GM13976 (cell line): ENCODE measurements around the gene SERTM2.
"Not testable (repeated sequence)": the region's sequence is repeated elsewhere in the genome, so short reads cannot be mapped to it uniquely, and the experiment has no call there.

Experiments used
- DNase-seq: peaks from one replicate; pipeline ENCODE4 v3.0.0; 2012; ENCODE audit warnings: low spot score
- in situ Hi-C: fragments of 300-500 bp; cut with MboI; formaldehyde crosslinking; loops from one replicate; pipeline ENCODE4 v1.12.0; 2022; ENCODE audit warnings: low sequenced_read_pairs, mixed read lengths, inconsistent platforms; ENCODE audit not compliant: unreplicated experiment
- TF ChIP-seq, protein P1 (sequence below): IDR thresholded peaks from 2 replicates; pipeline ENCODE4 v1.5.1; 2012; ENCODE audit warnings: borderline replicate concordance, mild to moderate bottlenecking; ENCODE audit not compliant: insufficient read depth; ENCODE audit errors: extremely low read depth, missing control alignments, control extremely low read depth

Gene SERTM2

DNA sequence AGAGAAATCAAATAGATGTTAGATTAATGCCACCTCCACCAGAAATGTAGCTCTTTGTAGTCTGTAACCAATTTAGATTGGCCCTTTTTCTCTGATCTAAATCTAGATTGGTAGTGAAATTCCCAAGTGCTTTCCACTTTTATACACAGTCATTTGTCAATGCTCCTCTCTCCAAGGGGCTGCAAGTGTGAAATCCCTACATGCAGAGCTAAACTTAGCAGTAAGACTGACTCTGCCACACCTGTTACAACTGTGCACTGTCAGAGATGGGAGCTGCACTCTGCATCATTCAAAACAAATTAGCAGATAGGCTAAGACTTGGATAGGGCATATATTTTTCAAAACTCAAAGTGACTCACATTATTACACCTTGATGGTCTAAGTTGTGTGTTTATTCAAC is 9.1 kb downstream of the SERTM2 start:
- in situ Hi-C loops, result no loop called here
- no peak for DNase-seq
- TF ChIP-seq, protein P1, sequence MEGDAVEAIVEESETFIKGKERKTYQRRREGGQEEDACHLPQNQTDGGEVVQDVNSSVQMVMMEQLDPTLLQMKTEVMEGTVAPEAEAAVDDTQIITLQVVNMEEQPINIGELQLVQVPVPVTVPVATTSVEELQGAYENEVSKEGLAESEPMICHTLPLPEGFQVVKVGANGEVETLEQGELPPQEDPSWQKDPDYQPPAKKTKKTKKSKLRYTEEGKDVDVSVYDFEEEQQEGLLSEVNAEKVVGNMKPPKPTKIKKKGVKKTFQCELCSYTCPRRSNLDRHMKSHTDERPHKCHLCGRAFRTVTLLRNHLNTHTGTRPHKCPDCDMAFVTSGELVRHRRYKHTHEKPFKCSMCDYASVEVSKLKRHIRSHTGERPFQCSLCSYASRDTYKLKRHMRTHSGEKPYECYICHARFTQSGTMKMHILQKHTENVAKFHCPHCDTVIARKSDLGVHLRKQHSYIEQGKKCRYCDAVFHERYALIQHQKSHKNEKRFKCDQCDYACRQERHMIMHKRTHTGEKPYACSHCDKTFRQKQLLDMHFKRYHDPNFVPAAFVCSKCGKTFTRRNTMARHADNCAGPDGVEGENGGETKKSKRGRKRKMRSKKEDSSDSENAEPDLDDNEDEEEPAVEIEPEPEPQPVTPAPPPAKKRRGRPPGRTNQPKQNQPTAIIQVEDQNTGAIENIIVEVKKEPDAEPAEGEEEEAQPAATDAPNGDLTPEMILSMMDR, result no peak

DNA sequence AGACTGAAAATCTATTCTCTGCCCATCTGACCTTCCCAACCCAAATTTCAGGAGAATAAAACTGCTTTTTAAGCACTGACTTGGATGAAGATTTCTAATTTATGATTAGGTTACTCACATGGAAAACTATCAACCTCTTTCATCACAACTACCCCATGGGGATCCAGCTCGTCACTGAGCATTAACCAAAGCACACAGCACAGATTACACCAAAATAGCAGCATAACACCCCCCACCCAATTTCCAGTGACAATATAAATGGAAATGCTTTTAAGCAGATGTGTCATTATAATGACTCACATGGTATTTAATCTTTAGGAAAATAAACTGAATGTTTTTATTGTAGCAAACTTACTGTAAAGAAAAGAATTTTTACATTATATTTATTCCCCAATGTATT is 9.7 kb downstream of the SERTM2 start:
- DNase-seq, result no peak
- in situ Hi-C loops, result no loop called here
- TF ChIP-seq, protein P1, result no peak

DNA sequence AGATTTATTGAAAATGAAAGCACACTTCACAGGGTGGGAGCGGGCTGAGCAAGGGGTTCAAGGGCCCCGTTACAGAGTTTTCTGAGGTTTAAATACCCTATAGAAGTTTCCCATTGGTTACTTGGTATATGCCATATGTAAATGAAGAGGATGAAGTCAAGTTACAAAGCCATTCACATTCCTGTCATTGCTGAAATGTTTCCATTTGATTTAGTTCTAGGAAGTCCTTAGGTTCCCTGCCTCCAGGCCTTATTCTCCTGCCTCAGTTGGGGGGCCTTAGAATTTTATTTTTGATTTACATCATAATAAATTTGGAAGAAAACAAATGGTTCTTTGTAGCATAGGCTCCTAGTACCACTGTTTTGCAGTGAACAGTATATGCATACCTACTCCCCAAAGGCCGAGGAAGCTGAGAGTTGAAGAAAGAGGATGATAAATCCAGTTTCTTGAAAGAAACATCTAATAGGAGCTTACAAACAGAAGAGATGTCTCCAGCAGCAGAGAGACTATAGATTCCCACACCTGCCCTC is 31.8 kb downstream of the SERTM2 start:
- TF ChIP-seq, protein P1, result no peak
- DNase-seq, result no peak
- in situ Hi-C loops, result no loop called here

DNA sequence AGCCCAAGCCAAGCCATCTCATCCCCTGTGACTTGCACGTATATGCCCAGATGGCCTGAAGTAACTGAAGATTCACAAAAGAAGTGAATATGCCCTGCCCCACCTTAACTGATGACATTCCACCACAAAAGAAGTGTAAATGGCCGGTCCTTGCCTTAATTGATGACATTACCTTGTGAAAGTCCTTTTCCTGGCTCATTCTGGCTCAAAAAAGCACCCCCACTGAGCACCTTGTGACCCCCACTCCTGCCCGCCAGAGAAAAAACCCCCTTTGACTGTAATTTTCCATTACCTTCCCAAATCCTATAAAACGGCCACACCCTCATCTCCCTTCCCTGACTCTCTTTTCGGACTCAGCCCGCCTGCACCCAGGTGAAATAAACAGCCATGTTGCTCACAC is 37.8 kb downstream of the SERTM2 start:
- DNase-seq, in situ Hi-C loops: not testable (repeated sequence)

DNA sequence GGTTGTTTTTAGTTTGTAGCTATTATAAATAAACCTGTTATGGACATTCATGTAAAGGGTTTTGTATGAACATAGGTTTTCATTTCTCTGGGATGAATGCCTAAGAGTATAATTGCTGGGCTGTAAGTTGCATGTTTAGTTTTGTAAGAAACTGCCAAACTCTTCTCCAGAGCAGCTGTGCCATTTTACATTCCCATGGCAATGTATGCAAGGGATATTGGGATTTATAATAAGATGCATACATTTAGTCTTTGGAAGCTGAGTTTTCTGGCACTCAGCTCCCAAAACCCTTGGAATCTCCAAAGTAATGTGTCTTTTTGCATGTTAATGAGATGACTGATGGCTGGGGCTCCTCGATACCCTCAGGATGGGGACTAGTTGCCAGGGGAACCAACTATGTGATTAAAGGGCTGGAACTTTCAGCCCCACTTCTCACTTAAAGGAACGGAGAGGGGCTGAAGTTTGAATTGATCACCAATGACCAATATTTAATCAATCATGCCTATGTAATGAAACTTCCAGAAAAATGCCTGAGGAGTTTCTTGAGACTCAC is 44.0 kb downstream of the SERTM2 start:
- DNase-seq, result no peak
- TF ChIP-seq, protein P1, result no peak
- in situ Hi-C loops, result no loop called here

DNA sequence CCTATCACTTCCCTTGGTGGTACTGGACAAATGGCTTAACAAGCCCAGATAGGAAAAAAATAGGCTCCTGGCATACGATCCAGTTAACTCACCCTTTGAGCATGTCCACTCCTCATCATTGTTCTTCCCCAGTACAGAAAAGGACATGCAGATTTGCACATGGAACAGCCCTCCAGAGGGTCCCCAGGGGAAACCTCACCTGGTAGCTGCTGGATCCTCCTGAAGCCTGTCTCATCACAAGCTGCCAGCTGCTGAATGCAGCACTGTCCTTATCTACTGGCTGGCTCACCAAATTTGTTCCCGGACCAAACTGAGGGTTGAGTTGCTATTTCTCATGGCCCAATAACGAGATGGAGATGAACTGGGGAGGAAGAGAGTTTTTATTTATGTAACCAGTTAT is 49.4 kb downstream of the SERTM2 start:
- DNase-seq, result no peak
- in situ Hi-C loops, result no loop called here
- TF ChIP-seq, protein P1, result no peak

DNA sequence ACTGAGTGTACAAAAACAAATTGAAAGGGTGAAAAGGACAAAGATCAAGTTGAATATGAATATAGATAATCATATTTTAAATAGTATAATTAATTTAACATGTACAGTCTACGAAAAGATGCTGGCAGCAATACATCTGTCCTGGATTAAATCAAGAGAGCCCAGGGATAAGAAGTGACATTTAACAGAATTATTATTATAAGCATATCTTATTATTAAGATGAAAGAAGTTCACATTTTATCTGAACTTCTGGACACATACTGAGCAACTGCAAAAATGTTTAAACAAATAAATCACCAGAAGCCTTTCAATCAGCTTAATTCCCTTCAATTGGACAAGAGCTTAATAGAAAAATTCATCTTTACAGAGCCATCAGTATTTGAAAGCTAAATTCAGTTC is 50.4 kb downstream of the SERTM2 start:
- TF ChIP-seq, protein P1, result no peak
- in situ Hi-C loops, result no loop called here
- no peak for DNase-seq
